SK-N-SH (cell line): ENCODE measurements around the gene NLGN2. TPM values are rescaled to one million over a fixed set of nuclear protein-coding genes. Genes with fewer than 3 reads are reported as not detected.

Source experiments
- CTCF ChIA-PET: fragments of 300-600, 350-600 bp; formaldehyde crosslinking; extraction: SDS; loops from one replicate; lab custom pipeline; 2021; lab: Yijun Ruan, JAX
- POLR2A ChIA-PET: fragments of 350-600 bp; sonication (Branson Sonifier 250); formaldehyde crosslinking; extraction: SDS; loops from one replicate; lab custom pipeline; 2020; ENCODE audit warnings: antibody characterized with exemption, inconsistent platforms; lab: Yijun Ruan, JAX
- DNase-seq: peaks from one replicate; pipeline ENCODE4 v3.0.0; 2012
- H2AFZ ChIP-seq: fragments of 200-600 bp; sonication (generic); 2 replicates; pipeline ENCODE4 v1.8.1; 2016; ENCODE audit warnings: antibody characterized with exemption, mild to moderate bottlenecking, low read depth
- H3F3A ChIP-seq: fragments of 200-600 bp; sonication (generic); replicated peaks from 2 replicates; pipeline ENCODE3; 2016; ENCODE audit warnings: antibody characterized with exemption, mild to moderate bottlenecking; ENCODE audit not compliant: insufficient read depth
- H3K27ac ChIP-seq, 2 experiments: fragments of 200-500 bp in 1 of 2; fragments of 200-600 bp in 1 of 2; sonication (Bioruptor generic) in 1 of 2; sonication (generic), shearing (Covaris generic) in 1 of 2; 2 replicates each; pipeline versions ENCODE4 v1.5.1 to v1.6.1; 2014 to 2016; ENCODE audit warnings: low read depth in 2 of 2, inconsistent platforms in 1 of 2, low read length in 1 of 2, mild to moderate bottlenecking in 1 of 2, mixed read lengths in 1 of 2
- H3K27me3 ChIP-seq: fragments of 200-600 bp; sonication (generic), shearing (Covaris generic); 2 replicates; pipeline ENCODE4 v1.6.1; 2016; ENCODE audit warnings: mixed run types; ENCODE audit not compliant: insufficient read depth
- H3K36me3 ChIP-seq, 2 experiments: fragments of 200-500 bp in 1 of 2; fragments of 200-600 bp in 1 of 2; sonication (Bioruptor generic) in 1 of 2; sonication (generic) in 1 of 2; replicated peaks in 1 of 2; 2 replicates each; pipeline versions ENCODE3 to v1.5.1; 2014 to 2016; ENCODE audit warnings: low read length in 1 of 2, mild to moderate bottlenecking in 1 of 2; ENCODE audit not compliant: insufficient read depth in 2 of 2, control insufficient read depth in 1 of 2
- H3K4me1 ChIP-seq, 2 experiments: fragments of 200-500 bp in 1 of 2; fragments of 200-600 bp in 1 of 2; sonication (Bioruptor generic) in 1 of 2; sonication (generic), shearing (Covaris generic) in 1 of 2; 2 replicates each; pipeline versions ENCODE4 v1.5.1 to v1.6.1; 2014 to 2016; ENCODE audit warnings: low read depth in 1 of 2, low read length in 1 of 2, mixed run types in 1 of 2; ENCODE audit not compliant: insufficient read depth in 2 of 2, control insufficient read depth in 1 of 2
- H3K4me2 ChIP-seq: fragments of 200-600 bp; sonication (generic), shearing (Covaris generic); 2 replicates; pipeline ENCODE4 v1.6.1; 2017; ENCODE audit warnings: mixed run types
- H3K4me3 ChIP-seq, 2 experiments: fragments of 200-500 bp in 1 of 2; fragments of 200-600 bp in 1 of 2; sonication (Bioruptor generic) in 1 of 2; sonication (generic), shearing (Covaris generic) in 1 of 2; 2 replicates each; pipeline versions ENCODE4 v1.5.1 to v1.8.1; 2014 to 2016; ENCODE audit warnings: low read depth in 2 of 2, inconsistent platforms in 1 of 2, low read length in 1 of 2, mild to moderate bottlenecking in 1 of 2, mixed read lengths in 1 of 2, moderate library complexity in 1 of 2
- H3K79me2 ChIP-seq: fragments of 200-600 bp; sonication (generic); 2 replicates; pipeline ENCODE4 v1.8.1; 2017; ENCODE audit warnings: mild to moderate bottlenecking; ENCODE audit not compliant: insufficient read depth
- H3K9ac ChIP-seq: fragments of 200-600 bp; sonication (generic); 2 replicates; pipeline ENCODE4 v1.6.1; 2017; ENCODE audit warnings: mixed run types
- H3K9me2 ChIP-seq: fragments of 200-600 bp; sonication (generic); 2 replicates; pipeline ENCODE4 v1.6.1; 2017; ENCODE audit warnings: mixed run types
- H3K9me3 ChIP-seq: fragments of 200-600 bp; sonication (generic); 2 replicates; pipeline ENCODE4 v1.6.1; 2017; ENCODE audit warnings: mixed run types, mild to moderate bottlenecking, moderate library complexity
- H4K20me1 ChIP-seq: fragments of 200-600 bp; sonication (generic); 2 replicates; pipeline ENCODE4 v1.6.1; 2017; ENCODE audit warnings: mild to moderate bottlenecking, mixed run types; ENCODE audit not compliant: insufficient read depth
- ELF1 ChIP-seq: IDR thresholded peaks from 2 replicates; pipeline ENCODE4 v1.4.0; 2012
- EZH2phosphoT487 ChIP-seq: fragments of 200-600 bp; sonication (generic); IDR thresholded peaks from 2 replicates; pipeline ENCODE4 v1.6.1; 2017; ENCODE audit warnings: low read depth, mixed run types, mild to moderate bottlenecking, antibody characterized with exemption, moderate library complexity, borderline replicate concordance
- FOSL2 ChIP-seq: IDR thresholded peaks from 2 replicates; pipeline ENCODE4 v1.4.0; 2012; ENCODE audit warnings: low read depth, mild to moderate bottlenecking, moderate library complexity, borderline replicate concordance
- FOXM1 ChIP-seq: IDR thresholded peaks from 2 replicates; pipeline ENCODE4 v1.4.0; 2012; ENCODE audit warnings: low read depth, mild to moderate bottlenecking
- GABPA ChIP-seq: IDR thresholded peaks from 2 replicates; pipeline ENCODE4 v1.4.0; 2012; ENCODE audit warnings: low read depth, mild to moderate bottlenecking
- GATA2 ChIP-seq: sonication (generic); formaldehyde crosslinking; IDR thresholded peaks from 2 replicates; pipeline ENCODE4 v1.5.0; 2020; ENCODE audit warnings: mild to moderate bottlenecking, missing genetic modification reagents
- MAX ChIP-seq: IDR thresholded peaks from 2 replicates; pipeline ENCODE4 v1.4.0; 2012; ENCODE audit warnings: low read depth
- MXI1 ChIP-seq: IDR thresholded peaks from 2 replicates; pipeline ENCODE4 v1.6.1; 2012; ENCODE audit warnings: mild to moderate bottlenecking, low read depth, low read length, improper control_type of control experiment
- NFIC ChIP-seq: IDR thresholded peaks from 2 replicates; pipeline ENCODE4 v1.4.0; 2012; ENCODE audit warnings: borderline replicate concordance
- NRF1 ChIP-seq: IDR thresholded peaks from 2 replicates; pipeline ENCODE4 v1.6.1; 2012; ENCODE audit warnings: low read depth, mild to moderate bottlenecking, low read length
- RCOR1 ChIP-seq: fragments of 150-350 bp; IDR thresholded peaks from 2 replicates; pipeline ENCODE4 v1.6.1; 2017; ENCODE audit warnings: antibody characterized with exemption, low read length
- RFX5 ChIP-seq: IDR thresholded peaks from 2 replicates; pipeline ENCODE4 v1.6.1; 2012; ENCODE audit warnings: mild to moderate bottlenecking, improper control_type of control experiment, low read length
- TEAD4 ChIP-seq: IDR thresholded peaks from 2 replicates; pipeline ENCODE4 v1.4.0; 2012; ENCODE audit warnings: mild to moderate bottlenecking, borderline replicate concordance; ENCODE audit not compliant: insufficient read depth
- USF2 ChIP-seq: fragments of 150-350 bp; IDR thresholded peaks from 2 replicates; pipeline ENCODE4 v1.6.1; 2017; ENCODE audit warnings: antibody characterized with exemption, low read length, low read depth, borderline replicate concordance
- WGBS: methylation state at CpG from one replicate; pipeline ENCODE4 v1.1.6; 2017; ENCODE audit warnings: low lambda C conversion rate; 5-methylcytosine and 5-hydroxymethylcytosine counted together
- polyA plus RNA-seq, 3 experiments: library from polyadenylated mRNA; depleted of rRNA; stranded (reverse); fragments of >200 nt; gene quantifications; 2 replicates each; pipeline ENCODE4 v1.2.3, GENCODE V29; 2012
- TF ChIP-seq, protein P1 (sequence below): IDR thresholded peaks from 2 replicates; pipeline ENCODE4 v1.4.0; 2012; ENCODE audit warnings: low read depth, borderline replicate concordance
- TF ChIP-seq, protein P2 (sequence below): IDR thresholded peaks from 2 replicates; pipeline ENCODE4 v1.6.1; 2012; ENCODE audit warnings: mild to moderate bottlenecking, low read depth, low read length, moderate library complexity
- TF ChIP-seq, protein P3 (sequence below): fragments of 200-600 bp; sonication (generic); IDR thresholded peaks from 2 replicates; pipeline ENCODE4 v1.6.1; 2017; ENCODE audit warnings: antibody characterized with exemption, mild to moderate bottlenecking, moderate library complexity

The NLGN2 gene
- polyA plus RNA-seq, 1 of the 3 experiments (the other 2 are of a cell fraction): 29.9 TPM

DNA sequence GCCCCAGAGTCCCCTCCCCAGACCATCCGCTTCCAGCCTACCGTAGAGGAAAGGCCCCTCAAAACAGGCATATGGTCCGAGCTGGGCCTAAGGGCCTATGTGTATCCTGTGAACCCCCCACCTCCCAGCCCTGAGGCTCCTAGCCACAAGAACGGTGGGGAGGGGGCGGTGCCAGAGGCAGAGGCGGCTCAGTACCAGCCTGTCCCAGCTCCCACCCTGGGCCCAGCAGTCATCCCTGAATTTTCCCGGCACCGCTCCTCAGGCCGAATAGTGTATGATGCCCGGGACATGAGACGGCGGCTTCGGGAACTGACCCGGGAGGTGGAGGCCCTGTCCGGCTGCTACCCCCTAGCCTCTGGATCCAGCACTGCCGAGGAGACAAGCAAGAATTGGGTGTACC lies 13.5 kb downstream of the NLGN2 start:
- no peak overlapping the region for H2AFZ ChIP-seq
- H3K4me3 ChIP-seq: no peak overlapping the region
- H3K9me2 ChIP-seq: no peaks in the 10 kb centered on the region
- H3F3A ChIP-seq: no peaks in the 10 kb centered on the region
- H3K36me3 ChIP-seq: peaks cover 0 to 12% of the 10 kb centered on the region in 2 experiments
- H3K9ac ChIP-seq: no peak overlapping the region
- no peaks in the 10 kb centered on the region for H3K27me3 ChIP-seq
- CTCF ChIA-PET: interaction anchor here (1.2 to 1.4 kb wide), 3 partner anchors 11 to 18 kb away, joined by 3 to 6 read pairs (median 5); partner anchors contain the start of gene FGF11
- no peak overlapping the region for H3K4me2 ChIP-seq
- no peak overlapping the region for H3K27ac ChIP-seq
- no peaks in the 10 kb centered on the region; a peak in 1 of 4 replicates for H3K4me1 ChIP-seq
- 98% methylated on average over 16 of the region's 16 CpGs for WGBS
- H3K79me2 ChIP-seq: no peaks in the 10 kb centered on the region
- H4K20me1 ChIP-seq: no peaks in the 10 kb centered on the region
- POLR2A ChIA-PET: interaction anchor here (0.6 to 0.8 kb wide), 2 partner anchors 17 to 115 kb away, joined by 4 to 6 read pairs; partner anchors contain the start of gene TMEM256
- H3K9me3 ChIP-seq: no peaks in the 10 kb centered on the region
- no peak for TF ChIP-seq RFX5
- no peak for TF ChIP-seq EZH2phosphoT487
- TF ChIP-seq, protein P1, sequence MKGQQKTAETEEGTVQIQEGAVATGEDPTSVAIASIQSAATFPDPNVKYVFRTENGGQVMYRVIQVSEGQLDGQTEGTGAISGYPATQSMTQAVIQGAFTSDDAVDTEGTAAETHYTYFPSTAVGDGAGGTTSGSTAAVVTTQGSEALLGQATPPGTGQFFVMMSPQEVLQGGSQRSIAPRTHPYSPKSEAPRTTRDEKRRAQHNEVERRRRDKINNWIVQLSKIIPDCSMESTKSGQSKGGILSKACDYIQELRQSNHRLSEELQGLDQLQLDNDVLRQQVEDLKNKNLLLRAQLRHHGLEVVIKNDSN: no peak
- TF ChIP-seq MXI1: no peak
- TF ChIP-seq, protein P2, sequence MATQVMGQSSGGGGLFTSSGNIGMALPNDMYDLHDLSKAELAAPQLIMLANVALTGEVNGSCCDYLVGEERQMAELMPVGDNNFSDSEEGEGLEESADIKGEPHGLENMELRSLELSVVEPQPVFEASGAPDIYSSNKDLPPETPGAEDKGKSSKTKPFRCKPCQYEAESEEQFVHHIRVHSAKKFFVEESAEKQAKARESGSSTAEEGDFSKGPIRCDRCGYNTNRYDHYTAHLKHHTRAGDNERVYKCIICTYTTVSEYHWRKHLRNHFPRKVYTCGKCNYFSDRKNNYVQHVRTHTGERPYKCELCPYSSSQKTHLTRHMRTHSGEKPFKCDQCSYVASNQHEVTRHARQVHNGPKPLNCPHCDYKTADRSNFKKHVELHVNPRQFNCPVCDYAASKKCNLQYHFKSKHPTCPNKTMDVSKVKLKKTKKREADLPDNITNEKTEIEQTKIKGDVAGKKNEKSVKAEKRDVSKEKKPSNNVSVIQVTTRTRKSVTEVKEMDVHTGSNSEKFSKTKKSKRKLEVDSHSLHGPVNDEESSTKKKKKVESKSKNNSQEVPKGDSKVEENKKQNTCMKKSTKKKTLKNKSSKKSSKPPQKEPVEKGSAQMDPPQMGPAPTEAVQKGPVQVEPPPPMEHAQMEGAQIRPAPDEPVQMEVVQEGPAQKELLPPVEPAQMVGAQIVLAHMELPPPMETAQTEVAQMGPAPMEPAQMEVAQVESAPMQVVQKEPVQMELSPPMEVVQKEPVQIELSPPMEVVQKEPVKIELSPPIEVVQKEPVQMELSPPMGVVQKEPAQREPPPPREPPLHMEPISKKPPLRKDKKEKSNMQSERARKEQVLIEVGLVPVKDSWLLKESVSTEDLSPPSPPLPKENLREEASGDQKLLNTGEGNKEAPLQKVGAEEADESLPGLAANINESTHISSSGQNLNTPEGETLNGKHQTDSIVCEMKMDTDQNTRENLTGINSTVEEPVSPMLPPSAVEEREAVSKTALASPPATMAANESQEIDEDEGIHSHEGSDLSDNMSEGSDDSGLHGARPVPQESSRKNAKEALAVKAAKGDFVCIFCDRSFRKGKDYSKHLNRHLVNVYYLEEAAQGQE: no peak
- no peak for TF ChIP-seq FOXM1
- no peak for TF ChIP-seq USF2
- TF ChIP-seq GATA2 (CRISPR knock-in tag): no peak
- TF ChIP-seq NRF1: no peak
- no peak for TF ChIP-seq RCOR1
- TF ChIP-seq NFIC: no peak
- TF ChIP-seq ELF1: no peak
- no peak for TF ChIP-seq GABPA
- TF ChIP-seq TEAD4: no peak
- no peak for TF ChIP-seq MAX
- TF ChIP-seq FOSL2: no peak
- TF ChIP-seq, protein P3, sequence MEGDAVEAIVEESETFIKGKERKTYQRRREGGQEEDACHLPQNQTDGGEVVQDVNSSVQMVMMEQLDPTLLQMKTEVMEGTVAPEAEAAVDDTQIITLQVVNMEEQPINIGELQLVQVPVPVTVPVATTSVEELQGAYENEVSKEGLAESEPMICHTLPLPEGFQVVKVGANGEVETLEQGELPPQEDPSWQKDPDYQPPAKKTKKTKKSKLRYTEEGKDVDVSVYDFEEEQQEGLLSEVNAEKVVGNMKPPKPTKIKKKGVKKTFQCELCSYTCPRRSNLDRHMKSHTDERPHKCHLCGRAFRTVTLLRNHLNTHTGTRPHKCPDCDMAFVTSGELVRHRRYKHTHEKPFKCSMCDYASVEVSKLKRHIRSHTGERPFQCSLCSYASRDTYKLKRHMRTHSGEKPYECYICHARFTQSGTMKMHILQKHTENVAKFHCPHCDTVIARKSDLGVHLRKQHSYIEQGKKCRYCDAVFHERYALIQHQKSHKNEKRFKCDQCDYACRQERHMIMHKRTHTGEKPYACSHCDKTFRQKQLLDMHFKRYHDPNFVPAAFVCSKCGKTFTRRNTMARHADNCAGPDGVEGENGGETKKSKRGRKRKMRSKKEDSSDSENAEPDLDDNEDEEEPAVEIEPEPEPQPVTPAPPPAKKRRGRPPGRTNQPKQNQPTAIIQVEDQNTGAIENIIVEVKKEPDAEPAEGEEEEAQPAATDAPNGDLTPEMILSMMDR: no peak
- no peak for DNase-seq
